Adrenal gland (tissue), 5 donors: ENCODE results near the gene CDRT4.

Experiments used
- CTCF ChIP-seq, 6 experiments: fragments of 450-650 bp in 4 of 6; fragments of 200-600 bp in 2 of 6; sonication (generic) in 1 of 6; IDR thresholded peaks; 1 replicate in 5 of 6; 2 replicates in 1 of 6; pipeline versions ENCODE4 v1.5.1 to v1.8.0; 2016 to 2021; ENCODE audit warnings: antibody characterized with exemption in 6 of 6, mild to moderate bottlenecking in 2 of 6, moderate library complexity in 1 of 6
- POLR2A ChIP-seq, 2 donors: fragments of 450-650 bp; IDR thresholded peaks; one replicate each; pipeline ENCODE4 v1.6.1; 2017; ENCODE audit warnings: antibody characterized with exemption in 2 of 2, mild to moderate bottlenecking in 2 of 2, moderate library complexity in 1 of 2
- donor health status: DM: no; HTN: no; CAD: no.

DNA sequence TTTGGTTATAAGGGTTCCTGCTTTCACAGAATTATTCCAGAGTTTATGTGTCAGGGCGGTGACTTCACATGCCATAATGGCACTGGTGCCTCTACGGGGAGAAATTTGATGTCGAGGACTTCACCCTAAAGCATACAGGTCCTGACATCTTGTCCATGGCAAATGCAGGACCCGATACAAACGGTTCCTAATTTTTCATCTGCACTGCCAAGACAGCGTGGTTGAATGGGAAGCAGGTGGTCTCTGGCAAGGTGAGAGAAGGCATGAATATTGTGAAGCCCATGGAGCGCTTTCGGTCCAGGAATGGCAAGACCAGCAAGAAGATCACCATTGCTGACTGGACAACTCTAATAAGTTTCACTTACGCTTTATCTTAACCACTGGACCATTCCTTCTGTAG lies 39.6 kb upstream of the CDRT4 start:
- TF ChIP-seq CTCF (IDR thresholded peaks at IDR 0.05) (no peak), POLR2A (IDR thresholded peaks at IDR 0.05) (no peak)
